ENCODE measurements around the gene FLRT1. TPM values are rescaled to one million over a fixed set of nuclear protein-coding genes. Genes with fewer than 3 reads are reported as not detected.
A peak's percentile ranks its signal among the peaks of the same experiment; 100 is the strongest.

The FLRT1 gene
- total and polyA plus RNA-seq, 2 of the 13 experiments (the other 11 are each of a cell fraction or from before 2014, with no cell fraction given) = 0.02 to 0.08 TPM

GRCh38 chr11:64023712-64024710 lies 11.7 kb upstream of the FLRT1 start:
- FAIRE-seq = no peak
- Histone ChIP-seq H4K20me1 (ENCODE audit: insufficient read depth, low read length) (peaks cover 18% of the 10 kb centered on the region; the same call in 1 of the 2 replicates), H3K9me3 (ENCODE audit: low read length) (no peaks in the 10 kb centered on the region), H3K27me3 (ENCODE audit: control insufficient read depth in 1 of 2, insufficient read depth in 2 of 2, low read length in 2 of 2) (peaks cover 2 to 7% of the 10 kb centered on the region in 2 experiments; a peak in 2 of 5 replicates), H3K9ac (ENCODE audit: insufficient read depth, low read depth, low read length) (no peak overlapping the region), H2AFZ (ENCODE audit: low read length) (no peak overlapping the region), H3K36me3 (replicated peaks in 1 of 2; ENCODE audit: control insufficient read depth in 1 of 2, insufficient read depth in 2 of 2, low read length in 2 of 2) (no peaks in the 10 kb centered on the region), H3K27ac (ENCODE audit: extremely low read length, insufficient read depth, low read length) (no peak overlapping the region), H3K4me1 (ENCODE audit: insufficient read depth, low read length) (peaks cover 15% of the 10 kb centered on the region), H3K4me3 (replicated peaks in 1 of 3; ENCODE audit: insufficient read depth in 1 of 3, low read depth in 2 of 3, low read length in 3 of 3) (no peak overlapping the region), H3K4me2 (ENCODE audit: low read depth, low read length) (no peak overlapping the region), H3K79me2 (ENCODE audit: insufficient read depth, low read length) (no peaks in the 10 kb centered on the region)
- intact Hi-C loops (cut with micrococcal nuclease; ENCODE audit: unreplicated experiment) (no loop called here), in situ Hi-C loops (cut with HindIII; ENCODE audit: extremely low pct_ligation_motif_present, low pct_unique_long_range_greater_than_20kb) (no loop called here)
- BruUV-seq (replicated peaks) = no TSS peak
- whole genome bisulfite sequencing (ENCODE audit: low lambda C conversion rate) = 69% methylated on average over 19 of the region's 20 CpGs
- ChIA-PET CTCF (ENCODE audit: low intra/inter-chr PET ratio, low total read pairs) (no interaction called here), POLR2A (interaction anchor here (2.0 kb wide), 1 partner anchor 17 kb away, joined by 5 read pairs; no protein-coding TSS in a partner anchor)
- DNase-seq (ENCODE audit: low spot score) = no peak
- TF ChIP-seq HOXA9 (CRISPR knock-in tag; IDR thresholded peaks at IDR 0.05; ENCODE audit: borderline replicate concordance) (no peak), ZNF691 (CRISPR knock-in tag; IDR thresholded peaks at IDR 0.05; ENCODE audit: borderline replicate concordance, low read depth) (no peak), MAFK (conservative IDR thresholded peaks at IDR 0.05 in 1 of 2, IDR thresholded peaks at IDR 0.05 in 1 of 2; ENCODE audit: low read length in 2 of 2) (peak in 1 of 2 experiments; percentile 9; a peak in 1 of 4 replicates), MAFF (IDR thresholded peaks at IDR 0.05; ENCODE audit: low read depth, low read length) (peak; percentile 21; the same call in 1 of the 2 replicates), ZNF558 (CRISPR knock-in tag; IDR thresholded peaks at IDR 0.05; ENCODE audit: borderline replicate concordance) (no peak), ZNF841 (CRISPR knock-in tag; IDR thresholded peaks at IDR 0.05; ENCODE audit: borderline replicate concordance) (no peak), SIX1 (CRISPR knock-in tag; IDR thresholded peaks at IDR 0.05; ENCODE audit: borderline replicate concordance) (no peak), IKZF5 (CRISPR knock-in tag; IDR thresholded peaks at IDR 0.05) (no peak), SATB2 (CRISPR knock-in tag; IDR thresholded peaks at IDR 0.05) (no peak), KLF15 (CRISPR knock-in tag; IDR thresholded peaks at IDR 0.05; ENCODE audit: borderline replicate concordance) (no peak), DDIT3 (CRISPR knock-in tag; IDR thresholded peaks at IDR 0.05) (no peak), NFE2 (CRISPR knock-in tag; IDR thresholded peaks at IDR 0.05) (no peak), HOXA7 (CRISPR knock-in tag; IDR thresholded peaks at IDR 0.05) (no peak), MXI1 (IDR thresholded peaks at IDR 0.05; ENCODE audit: borderline replicate concordance, low read depth, low read length) (no peak), UBTF (CRISPR knock-in tag; IDR thresholded peaks at IDR 0.05) (no peak), ZNF234 (CRISPR knock-in tag; conservative IDR thresholded peaks at IDR 0.05) (no peak), EED (CRISPR knock-in tag; IDR thresholded peaks at IDR 0.05) (no peak)
- no peak for ATAC-seq
